ENCODE measurements around the gene STXBP6. TPM values are rescaled to one million over a fixed set of nuclear protein-coding genes. Genes with fewer than 3 reads are reported as not detected.
A peak's percentile ranks its signal among the peaks of the same experiment; 100 is the strongest.

STXBP6 gene
- total and polyA plus RNA-seq, 10 of the 15 experiments (the other 5 are each of a cell fraction or from before 2014, with no cell fraction given), result 1.2 to 47.3 (median 1.9) TPM

DNA sequence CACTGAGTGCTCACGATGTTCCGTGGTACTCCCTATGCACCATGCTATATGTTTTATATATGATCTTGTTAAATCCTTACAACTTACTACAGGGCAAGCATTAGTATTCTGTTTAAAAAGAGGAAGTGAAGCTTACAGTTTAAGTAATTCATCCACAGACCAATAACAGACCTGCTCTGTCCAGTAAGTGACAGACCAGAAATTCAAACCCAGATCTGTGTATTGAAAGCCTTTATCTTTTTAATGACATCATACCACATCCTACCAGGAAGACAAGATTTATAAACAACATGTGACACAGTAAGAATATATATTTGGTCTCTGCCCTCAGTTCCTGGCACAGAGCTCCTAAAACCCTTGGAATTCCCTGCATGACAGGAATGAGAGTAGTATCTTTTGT is 206.5 kb downstream of the STXBP6 start (continued):
- no peak for TF ChIP-seq SP1 (IDR thresholded peaks at IDR 0.05; ENCODE audit: low read depth, low read length)
- TF ChIP-seq ASH2L (IDR thresholded peaks at IDR 0.05; ENCODE audit: borderline replicate concordance, low read depth), result no peak
- no peak for TF ChIP-seq FOXK2 (IDR thresholded peaks at IDR 0.05)
- peak; percentile 51; the same call in 1 of the 2 replicates for TF ChIP-seq NFYB (IDR thresholded peaks at IDR 0.05; ENCODE audit: insufficient read depth, low read depth, low read length)
- no peak for TF ChIP-seq PML (IDR thresholded peaks at IDR 0.05; ENCODE audit: low read length)
- TF ChIP-seq CEBPB (IDR thresholded peaks at IDR 0.05; ENCODE audit: borderline replicate concordance in 1 of 2, low read depth in 2 of 2, low read length in 2 of 2), result no peak
- TF ChIP-seq DPF2 (IDR thresholded peaks at IDR 0.05), result peak; percentile 61
- no peak for TF ChIP-seq ATF2 (IDR thresholded peaks at IDR 0.05; ENCODE audit: low read length)
- TF ChIP-seq, protein P1, sequence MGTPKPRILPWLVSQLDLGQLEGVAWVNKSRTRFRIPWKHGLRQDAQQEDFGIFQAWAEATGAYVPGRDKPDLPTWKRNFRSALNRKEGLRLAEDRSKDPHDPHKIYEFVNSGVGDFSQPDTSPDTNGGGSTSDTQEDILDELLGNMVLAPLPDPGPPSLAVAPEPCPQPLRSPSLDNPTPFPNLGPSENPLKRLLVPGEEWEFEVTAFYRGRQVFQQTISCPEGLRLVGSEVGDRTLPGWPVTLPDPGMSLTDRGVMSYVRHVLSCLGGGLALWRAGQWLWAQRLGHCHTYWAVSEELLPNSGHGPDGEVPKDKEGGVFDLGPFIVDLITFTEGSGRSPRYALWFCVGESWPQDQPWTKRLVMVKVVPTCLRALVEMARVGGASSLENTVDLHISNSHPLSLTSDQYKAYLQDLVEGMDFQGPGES (IDR thresholded peaks at IDR 0.05), result no peak

GRCh38 chr14:24840204-24840893 is 209.6 kb downstream of the STXBP6 start:
- intact Hi-C loops (cut with micrococcal nuclease; ENCODE audit: unreplicated experiment), result no loop called here
- in situ Hi-C loops (cut with MboI), result no loop called here
- CTCF ChIA-PET, result interaction anchor here (1.1 to 2.4 kb wide), 6 partner anchors 22 to 292 kb away, joined by 3 to 6 read pairs (median 3); no protein-coding TSS in a partner anchor
- H3K4me1 ChIP-seq (ENCODE audit: control insufficient read depth, insufficient read depth, low read length), result no peaks in the 10 kb centered on the region
- H3K4me3 ChIP-seq, result no peak overlapping the region
- no peak overlapping the region for H3K27ac ChIP-seq (ENCODE audit: control insufficient read depth, insufficient read depth)
- no peaks in the 10 kb centered on the region for H4K20me1 ChIP-seq (ENCODE audit: control insufficient read depth, insufficient read depth)
- no peak overlapping the region for H3K9ac ChIP-seq (ENCODE audit: control insufficient read depth, insufficient read depth, low read length)
- H3K4me2 ChIP-seq (ENCODE audit: control insufficient read depth, insufficient read depth), result no peak overlapping the region
- no peaks in the 10 kb centered on the region for H3K9me3 ChIP-seq (replicated peaks; ENCODE audit: control insufficient read depth, insufficient read depth, low read length)
- no peak for ATAC-seq
- no peak overlapping the region for H2AFZ ChIP-seq (ENCODE audit: control insufficient read depth, low read depth, low read length)
- POLR2A ChIA-PET, result interaction anchor here (0.8 kb wide), 1 partner anchor 20 kb away, joined by 3 read pairs; no protein-coding TSS in a partner anchor
- FAIRE-seq, result no peak
- H3K36me3 ChIP-seq (ENCODE audit: control insufficient read depth in 2 of 2, insufficient read depth in 2 of 2, low read length in 1 of 2), result no peaks in the 10 kb centered on the region
- no peaks in the 10 kb centered on the region for H3K27me3 ChIP-seq (replicated peaks in 1 of 2; ENCODE audit: control insufficient read depth in 2 of 2, insufficient read depth in 2 of 2, low read length in 1 of 2)
- WGBS (ENCODE audit: insufficient coverage, insufficient replicate concordance, low lambda C conversion rate, missing lambda C conversion rate), result 10% methylated on average over 2 of the region's 2 CpGs
- RAD21 ChIA-PET (ENCODE audit: unreplicated experiment), result interaction anchor here (0.7 to 3.5 kb wide), 7 partner anchors 34 to 194 kb away, joined by 3 to 11 read pairs (median 4); no protein-coding TSS in a partner anchor
- SMC1A ChIA-PET (ENCODE audit: uncharacterized antibody, unreplicated experiment), result interaction anchor here (1.0 to 5.5 kb wide), 12 partner anchors 8 to 152 kb away, joined by 3 to 28 read pairs (median 4); no protein-coding TSS in a partner anchor
- DNase-seq (ENCODE audit: low read depth, low spot score), result no peak
- BruUV-seq (replicated peaks), result no TSS peak
- H3K79me2 ChIP-seq (ENCODE audit: control insufficient read depth, insufficient read depth, low read length), result no peaks in the 10 kb centered on the region
- TF ChIP-seq ASH2L (IDR thresholded peaks at IDR 0.05; ENCODE audit: borderline replicate concordance, low read depth), result no peak
- TF ChIP-seq MYC (IDR thresholded peaks at IDR 0.05; ENCODE audit: insufficient read depth, insufficient read length, insufficient replicate concordance, low read length, severe bottlenecking), result no peak
- TF ChIP-seq MTA3 (IDR thresholded peaks at IDR 0.05; ENCODE audit: borderline replicate concordance, low read length), result no peak
- TF ChIP-seq RAD51 (IDR thresholded peaks at IDR 0.05), result no peak
- no peak for TF ChIP-seq BCLAF1 (IDR thresholded peaks at IDR 0.05)
- no peak for TF ChIP-seq ZSCAN29 (IDR thresholded peaks at IDR 0.05)
- TF ChIP-seq TCF3 (IDR thresholded peaks at IDR 0.05; ENCODE audit: borderline replicate concordance, insufficient read depth, low read depth, low read length), result no peak
- TF ChIP-seq KLF5 (IDR thresholded peaks at IDR 0.05; ENCODE audit: partially characterized antibody), result no peak
